Heart left ventricle (tissue), 16 donors: ENCODE measurements around the gene PSMB4. TPM values are rescaled to one million over a fixed set of nuclear protein-coding genes. Genes with fewer than 3 reads are reported as not detected.

Experiments used
- ATAC-seq, 4 donors: fragments of 200-7000 bp; cut with Tn5 transposase; one replicate each; pipeline ENCODE4 v1.9.1; 2020 to 2022; ENCODE audit warnings: moderate library complexity in 4 of 4, mild to moderate bottlenecking in 3 of 4, moderate number of reproducible peaks in 1 of 4
- DNase-seq, 5 donors: peaks; one replicate each; pipeline ENCODE4 v3.0.0-alpha.2; 2020
- H3K27ac ChIP-seq, 12 donors: fragments of 200-600 bp; sonication (generic) in 4 of 12; one replicate each; pipeline versions ENCODE4 v1.5.0 to v1.8.0; 2016 to 2022; ENCODE audit warnings: mild to moderate bottlenecking in 2 of 12
- H3K27me3 ChIP-seq, 9 donors: fragments of 200-600 bp; sonication (generic) in 2 of 9; one replicate each; pipeline versions ENCODE4 v1.5.1 to v1.8.0; 2016 to 2022; ENCODE audit warnings: mild to moderate bottlenecking in 3 of 9
- H3K36me3 ChIP-seq, 9 donors: fragments of 200-600 bp; sonication (generic) in 2 of 9; one replicate each; pipeline versions ENCODE4 v1.5.0 to v1.8.0; 2018 to 2022; ENCODE audit warnings: mild to moderate bottlenecking in 2 of 9
- H3K4me1 ChIP-seq, 12 donors: fragments of 200-600 bp; sonication (generic) in 4 of 12; one replicate each; pipeline versions ENCODE4 v1.5.0 to v1.8.0; 2016 to 2022; ENCODE audit warnings: mild to moderate bottlenecking in 3 of 12
- H3K4me3 ChIP-seq, 12 donors: fragments of 200-600 bp; sonication (generic) in 4 of 12; one replicate each; pipeline versions ENCODE4 v1.5.0 to v1.8.0; 2017 to 2022; ENCODE audit warnings: mild to moderate bottlenecking in 9 of 12, moderate library complexity in 4 of 12
- H3K9me3 ChIP-seq, 12 donors: fragments of 200-600 bp; sonication (generic) in 4 of 12; one replicate each; pipeline versions ENCODE4 v1.5.0 to v1.8.0; 2016 to 2022; ENCODE audit warnings: mild to moderate bottlenecking in 1 of 12
- POLR2A ChIP-seq, 2 donors: fragments of 450-650 bp; IDR thresholded peaks; one replicate each; pipeline ENCODE4 v1.6.1; 2017; ENCODE audit warnings: antibody characterized with exemption in 2 of 2, mild to moderate bottlenecking in 2 of 2, moderate library complexity in 2 of 2
- WGBS, 4 donors: extraction: QIAGEN DNeasy Blood & Tissue Kit in 2 of 4; methylation state at CpG; one replicate each; pipeline versions ENCODE4 v1.1.5 to v1.1.7; 2013 to 2018; 5-methylcytosine and 5-hydroxymethylcytosine counted together
- intact Hi-C, 10 donors: fragments of 100-400 bp; cut with DNase I; formaldehyde crosslinking; loops; one replicate each; pipeline versions ENCODE4 v1.11.1 to v1.14.2; 2022
- polyA plus RNA-seq, 2 donors: library from polyadenylated mRNA; stranded (reverse); fragments of 200-250 nt; gene quantifications; one replicate each; pipeline ENCODE4 v1.2.3, GENCODE V29; 2013
- total RNA-seq, 9 donors: library from RNA; depleted of rRNA in 2 of 9; stranded (reverse); fragments of >200 nt in 2 of 9; fragmentation: NEBNext Ultra II Directional in 3 of 9; extraction: Animal tissue kit (Norgen Biotek cat#: 25700) in 3 of 9; gene quantifications; one replicate each; pipeline versions ENCODE4 v1.1.0 to v1.2.4, GENCODE V29; 2016 to 2023
- TF ChIP-seq, protein P1 (sequence below), 12 donors: fragments of 200-600 bp; sonication (generic) in 4 of 12; IDR thresholded peaks; one replicate each; pipeline versions ENCODE4 v1.5.0 to v1.8.0; 2018 to 2022; ENCODE audit warnings: antibody characterized with exemption in 12 of 12, mild to moderate bottlenecking in 5 of 12
- donor health status: ischemic (EF 13 %, LVEDD 7.1; RV severe dilation, severe dysfunction).
- donor health status: healthy with polysubstance abuse.
- donor health status: DM: no; HTN: yes; CAD: no.
- donor health status: DM: no; HTN: no; CAD: no.
- donor health status: ischemic (EF 25% LVEDD 6.9; RV normal size, moderate dysfunction).
- donor health status: ischemic (EF 25% LVEDD 5.7; RV mildly dilated, moderate dysfunction).
- donor health status: healthy.
- donor health status: DM: yes; HTN: yes; CAD: no.
- donor health status: ischemic (EF 35%, LVEDD 5.7; RV mildly dilated, moderate dysfunction).
- donor health status: nonischemic (EF 11% LVEDD 7.7; RV severe dilation, severe dysfunction).
- donor health status: DM: yes; HTN: yes; CAD: no.
- donor health status: PGD.
- donor health status: ischemic (EF 29% LVEDD 5.4; RV normal size, mild dysfunction).
- donor health status: nonischemic (EF 23%, LVEDD 6.1; RV moderate dilation, normal function).

PSMB4 gene
- total and polyA plus RNA-seq, 11 donors, result 173 to 367 (median 212) TPM

DNA sequence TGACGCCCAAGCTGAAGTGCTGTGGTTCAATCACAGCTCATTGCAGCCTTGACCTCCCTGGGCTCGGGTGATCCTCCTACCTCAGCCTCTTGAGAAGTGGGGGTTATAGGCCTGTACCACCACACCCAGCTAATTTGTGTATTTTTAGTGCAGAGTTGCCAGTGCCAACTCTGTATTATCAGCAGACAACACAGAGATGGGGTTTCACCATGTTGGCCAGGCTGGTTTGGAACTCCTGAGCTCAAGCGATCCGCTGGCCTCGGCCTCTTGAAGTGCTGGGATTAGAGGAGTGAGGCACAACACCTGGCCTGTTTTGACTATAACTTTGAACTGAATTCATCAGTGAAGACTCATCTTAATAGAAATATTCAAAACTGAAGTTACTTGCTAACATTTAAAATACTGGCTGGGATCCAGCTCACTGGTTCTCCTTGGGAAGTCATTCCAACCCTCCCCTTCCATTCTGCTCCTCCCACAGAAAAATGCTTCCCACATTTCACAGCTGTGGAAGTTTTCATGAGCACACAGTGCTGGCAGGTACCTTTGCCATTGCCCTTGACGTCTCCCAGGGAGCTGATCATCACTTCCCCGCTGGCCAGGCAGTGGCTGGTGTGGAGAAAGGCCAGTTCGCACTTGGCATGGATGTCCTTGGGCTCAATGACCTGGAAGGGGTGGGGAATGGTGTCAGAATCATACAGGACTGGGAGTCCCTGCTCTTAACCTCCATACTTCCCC is 31.5 kb upstream of the PSMB4 start:
- H3K27ac ChIP-seq, result peak overlapping the region in 9 of 12 donors; percentile 12 to 89 (median 59)

DNA sequence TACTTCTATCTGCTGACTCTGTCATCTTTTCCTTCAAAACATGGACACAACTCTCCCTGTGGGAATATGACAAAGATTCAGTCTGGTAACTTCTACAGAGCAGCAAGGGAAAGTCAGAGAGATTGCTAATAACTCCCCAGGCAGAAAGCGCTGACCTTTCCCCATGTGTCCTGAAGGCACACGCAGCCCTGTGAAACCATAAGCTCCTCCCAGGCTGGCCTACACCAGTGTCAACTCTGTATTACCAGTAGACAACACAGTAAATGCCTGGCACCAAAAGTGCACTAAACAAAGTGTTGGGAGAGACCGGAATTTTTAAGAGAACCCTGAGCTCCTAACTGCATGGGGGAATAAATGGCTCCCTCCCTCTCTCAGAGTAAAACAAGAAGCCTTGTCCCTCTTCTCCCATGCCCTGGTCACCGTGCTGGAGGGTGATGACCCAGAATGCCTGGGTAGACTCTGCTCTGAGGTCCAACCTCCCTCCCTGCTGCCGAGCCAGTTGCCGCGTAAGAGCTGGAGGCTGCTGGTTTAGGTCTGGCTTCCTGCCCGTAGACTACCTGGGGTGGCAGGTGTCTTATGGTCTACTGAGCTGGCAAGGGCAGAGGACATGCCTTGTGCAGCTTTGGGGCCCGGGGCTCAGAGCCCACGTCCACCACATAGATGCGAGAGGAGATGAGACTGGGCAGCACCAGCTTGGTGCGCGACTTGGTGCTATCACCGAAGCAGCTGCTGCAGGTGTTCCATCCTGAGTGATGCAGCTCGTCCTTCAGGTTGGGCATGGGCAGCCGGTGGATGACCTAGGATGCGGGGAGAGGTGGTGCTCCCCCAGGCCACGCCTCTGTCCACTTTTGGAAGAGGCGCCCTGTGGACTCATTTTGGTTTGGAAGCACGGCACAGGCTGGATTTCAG is 30.7 kb upstream of the PSMB4 start:
- DNase-seq (peak in 2 of 5 donors; percentile 40 to 41), ATAC-seq (peak in 1 of 4 donors; percentile 5)
- no peak for TF ChIP-seq POLR2A (IDR thresholded peaks at IDR 0.05)
- TF ChIP-seq, protein P1, sequence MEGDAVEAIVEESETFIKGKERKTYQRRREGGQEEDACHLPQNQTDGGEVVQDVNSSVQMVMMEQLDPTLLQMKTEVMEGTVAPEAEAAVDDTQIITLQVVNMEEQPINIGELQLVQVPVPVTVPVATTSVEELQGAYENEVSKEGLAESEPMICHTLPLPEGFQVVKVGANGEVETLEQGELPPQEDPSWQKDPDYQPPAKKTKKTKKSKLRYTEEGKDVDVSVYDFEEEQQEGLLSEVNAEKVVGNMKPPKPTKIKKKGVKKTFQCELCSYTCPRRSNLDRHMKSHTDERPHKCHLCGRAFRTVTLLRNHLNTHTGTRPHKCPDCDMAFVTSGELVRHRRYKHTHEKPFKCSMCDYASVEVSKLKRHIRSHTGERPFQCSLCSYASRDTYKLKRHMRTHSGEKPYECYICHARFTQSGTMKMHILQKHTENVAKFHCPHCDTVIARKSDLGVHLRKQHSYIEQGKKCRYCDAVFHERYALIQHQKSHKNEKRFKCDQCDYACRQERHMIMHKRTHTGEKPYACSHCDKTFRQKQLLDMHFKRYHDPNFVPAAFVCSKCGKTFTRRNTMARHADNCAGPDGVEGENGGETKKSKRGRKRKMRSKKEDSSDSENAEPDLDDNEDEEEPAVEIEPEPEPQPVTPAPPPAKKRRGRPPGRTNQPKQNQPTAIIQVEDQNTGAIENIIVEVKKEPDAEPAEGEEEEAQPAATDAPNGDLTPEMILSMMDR (IDR thresholded peaks at IDR 0.05), result no peak
- peaks cover 0 to 42% (median 29%) of the 10 kb centered on the region in 9 donors for H3K36me3 ChIP-seq
- intact Hi-C loops, result loop anchor here in 1 of 10 donors (1.0 kb wide), 1 partner anchor 38 kb away; no protein-coding TSS in a partner anchor
- peak overlapping the region in 8 of 12 donors; percentile 12 to 89 (median 52) for H3K27ac ChIP-seq
- H3K4me1 ChIP-seq, result peaks cover 4 to 58% (median 48%) of the 10 kb centered on the region in 12 donors
- H3K27me3 ChIP-seq, result no peaks in the 10 kb centered on the region
- 87 to 93% (median 91%) methylated on average over 16 to 20 of the region's 20 CpGs for WGBS, 4 donors
- no peaks in the 10 kb centered on the region for H3K9me3 ChIP-seq
- H3K4me3 ChIP-seq, result no peak overlapping the region

More for the DNA sequence above, 31.5 kb upstream of the PSMB4 start:
- TF ChIP-seq, protein P1 (IDR thresholded peaks at IDR 0.05), result no peak
- no peak for TF ChIP-seq POLR2A (IDR thresholded peaks at IDR 0.05)
- Histone ChIP-seq H3K36me3 (peaks cover 0 to 49% (median 31%) of the 10 kb centered on the region in 9 donors), H3K27me3 (no peaks in the 10 kb centered on the region), H3K4me3 (no peak overlapping the region), H3K4me1 (peaks cover 4 to 55% (median 47%) of the 10 kb centered on the region in 12 donors), H3K9me3 (peaks cover 0 to 2% (median 0%) of the 10 kb centered on the region in 12 donors)
- intact Hi-C loops, result loop anchor here in 1 of 10 donors (1.0 kb wide), 1 partner anchor 38 kb away; no protein-coding TSS in a partner anchor
- WGBS, 4 donors, result 58 to 66% (median 62%) methylated on average over 7 to 8 of the region's 8 CpGs
- ATAC-seq (peak in 3 of 4 donors; percentile 27 to 43 (median 39)), DNase-seq (peak in 3 of 5 donors; percentile 65 to 69 (median 68))

DNA sequence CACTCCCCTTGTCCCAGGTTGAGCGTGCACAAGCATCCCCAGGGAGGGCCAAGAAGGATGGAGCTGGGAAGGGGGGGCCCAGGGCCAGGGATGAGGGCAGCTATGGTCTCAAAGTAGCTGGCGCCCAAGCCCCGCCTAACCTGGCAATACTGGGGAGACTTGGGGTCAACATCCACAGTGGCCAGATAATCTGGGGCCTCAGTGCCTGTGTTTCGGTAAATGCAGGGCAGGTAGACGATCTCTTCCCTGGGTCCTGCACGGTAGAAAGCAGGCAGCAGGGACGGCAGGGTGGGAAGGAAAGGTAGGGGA is 30.1 kb upstream of the PSMB4 start:
- no peak for DNase-seq
- peak overlapping the region in 4 of 12 donors; percentile 23 to 89 (median 82) for H3K27ac ChIP-seq
- peaks cover 4 to 58% (median 48%) of the 10 kb centered on the region in 12 donors for H3K4me1 ChIP-seq
- intact Hi-C loops, result no loop called here
- no peaks in the 10 kb centered on the region for H3K9me3 ChIP-seq
- no peak overlapping the region for H3K4me3 ChIP-seq
- 89 to 94% (median 93%) methylated on average over 7 of the region's 7 CpGs for WGBS, 4 donors
- peaks cover 0 to 37% (median 23%) of the 10 kb centered on the region in 9 donors for H3K36me3 ChIP-seq
- TF ChIP-seq POLR2A (IDR thresholded peaks at IDR 0.05), result no peak
- TF ChIP-seq, protein P1 (IDR thresholded peaks at IDR 0.05), result no peak
- H3K27me3 ChIP-seq, result no peaks in the 10 kb centered on the region
- no peak for ATAC-seq
